ENCODE results near the gene EXOC1.

Gene EXOC1

DNA sequence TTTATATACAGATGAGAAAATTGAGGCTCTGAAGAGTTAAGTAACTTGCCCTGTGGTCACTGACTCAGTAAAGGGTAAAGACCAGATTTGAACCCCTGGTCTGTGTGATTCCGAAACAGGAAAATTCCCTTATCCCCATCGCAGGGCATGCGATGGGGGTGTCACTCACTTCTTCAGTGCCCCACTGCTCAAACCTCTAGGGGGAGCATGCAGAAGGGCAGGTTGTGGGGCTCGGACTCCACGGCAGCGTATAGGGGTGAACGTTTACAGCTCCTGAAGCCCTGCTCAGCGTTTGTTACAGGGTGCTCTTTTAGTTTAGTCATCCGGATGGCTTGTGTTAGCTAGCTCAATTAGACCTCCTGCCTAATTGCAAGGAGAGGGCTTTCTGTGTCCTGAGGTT, 3.7 kb upstream of the EXOC1 start:
- TF ChIP-seq, protein P1, sequence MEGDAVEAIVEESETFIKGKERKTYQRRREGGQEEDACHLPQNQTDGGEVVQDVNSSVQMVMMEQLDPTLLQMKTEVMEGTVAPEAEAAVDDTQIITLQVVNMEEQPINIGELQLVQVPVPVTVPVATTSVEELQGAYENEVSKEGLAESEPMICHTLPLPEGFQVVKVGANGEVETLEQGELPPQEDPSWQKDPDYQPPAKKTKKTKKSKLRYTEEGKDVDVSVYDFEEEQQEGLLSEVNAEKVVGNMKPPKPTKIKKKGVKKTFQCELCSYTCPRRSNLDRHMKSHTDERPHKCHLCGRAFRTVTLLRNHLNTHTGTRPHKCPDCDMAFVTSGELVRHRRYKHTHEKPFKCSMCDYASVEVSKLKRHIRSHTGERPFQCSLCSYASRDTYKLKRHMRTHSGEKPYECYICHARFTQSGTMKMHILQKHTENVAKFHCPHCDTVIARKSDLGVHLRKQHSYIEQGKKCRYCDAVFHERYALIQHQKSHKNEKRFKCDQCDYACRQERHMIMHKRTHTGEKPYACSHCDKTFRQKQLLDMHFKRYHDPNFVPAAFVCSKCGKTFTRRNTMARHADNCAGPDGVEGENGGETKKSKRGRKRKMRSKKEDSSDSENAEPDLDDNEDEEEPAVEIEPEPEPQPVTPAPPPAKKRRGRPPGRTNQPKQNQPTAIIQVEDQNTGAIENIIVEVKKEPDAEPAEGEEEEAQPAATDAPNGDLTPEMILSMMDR (IDR thresholded peaks at IDR 0.05; ENCODE audit: low read depth, low read length, poor library complexity, severe bottlenecking): no peak
- no peak for TF ChIP-seq EZH2phosphoT487 (IDR thresholded peaks at IDR 0.05; ENCODE audit: borderline replicate concordance, low read length)
- Histone ChIP-seq H3K4me1 (ENCODE audit: control insufficient read depth, low read length) (peaks cover 12% of the 10 kb centered on the region), H3K4me3 (ENCODE audit: low read length) (no peak overlapping the region), H3F3A (ENCODE audit: control insufficient read depth, insufficient read depth) (no peaks in the 10 kb centered on the region), H4K20me1 (ENCODE audit: control insufficient read depth, insufficient read depth, low read depth, low read length) (no peaks in the 10 kb centered on the region), H3K4me2 (ENCODE audit: low read length) (no peak overlapping the region), H3K9me3 (ENCODE audit: control insufficient read depth, insufficient read depth, low read length) (peaks cover 4% of the 10 kb centered on the region; the same call in 1 of the 2 replicates), H3K9me2 (replicated peaks; ENCODE audit: control insufficient read depth, low read length) (no peaks in the 10 kb centered on the region), H3K27me3 (ENCODE audit: control insufficient read depth, low read length) (no peaks in the 10 kb centered on the region), H3K27ac (ENCODE audit: low read depth, low read length) (no peak overlapping the region), H3K79me2 (ENCODE audit: control insufficient read depth, low read length) (peaks cover 12% of the 10 kb centered on the region), H3K36me3 (ENCODE audit: control insufficient read depth, low read length) (peaks cover 3% of the 10 kb centered on the region; the same call in 1 of the 2 replicates)

- peaks cover 26% of the 10 kb centered on the region for H3K4me1 ChIP-seq (ENCODE audit: control insufficient read depth, low read length)
- H3K9me3 ChIP-seq (ENCODE audit: control insufficient read depth, insufficient read depth, low read length): peaks cover 11% of the 10 kb centered on the region; the same call in 1 of the 2 replicates
- H3K27ac ChIP-seq (ENCODE audit: low read depth, low read length): no peak overlapping the region
- no peaks in the 10 kb centered on the region for H3F3A ChIP-seq (ENCODE audit: control insufficient read depth, insufficient read depth)
- H4K20me1 ChIP-seq (ENCODE audit: control insufficient read depth, insufficient read depth, low read depth, low read length): no peaks in the 10 kb centered on the region
- H3K4me2 ChIP-seq (ENCODE audit: low read length): no peak overlapping the region
- TF ChIP-seq EZH2phosphoT487 (IDR thresholded peaks at IDR 0.05; ENCODE audit: borderline replicate concordance, low read length): no peak
- TF ChIP-seq, protein P1 (IDR thresholded peaks at IDR 0.05; ENCODE audit: low read depth, low read length, poor library complexity, severe bottlenecking): no peak
- no peaks in the 10 kb centered on the region for H3K9me2 ChIP-seq (replicated peaks; ENCODE audit: control insufficient read depth, low read length)
- H3K36me3 ChIP-seq (ENCODE audit: control insufficient read depth, low read length): peaks cover 13% of the 10 kb centered on the region
- no peaks in the 10 kb centered on the region for H3K27me3 ChIP-seq (ENCODE audit: control insufficient read depth, low read length)
- H3K79me2 ChIP-seq (ENCODE audit: control insufficient read depth, low read length): peaks cover 33% of the 10 kb centered on the region
- no peak overlapping the region for H3K4me3 ChIP-seq (ENCODE audit: low read length)
These were observed 1.6 kb upstream of the EXOC1 start for GRCh38 chr4:55851885-55852284.

- Histone ChIP-seq H3K4me1 (ENCODE audit: control insufficient read depth, low read length) (peaks cover 33% of the 10 kb centered on the region), H4K20me1 (ENCODE audit: control insufficient read depth, insufficient read depth, low read depth, low read length) (no peaks in the 10 kb centered on the region), H3K4me2 (ENCODE audit: low read length) (peak overlapping the region; percentile 76), H3K36me3 (ENCODE audit: control insufficient read depth, low read length) (peaks cover 31% of the 10 kb centered on the region), H3K9me3 (ENCODE audit: control insufficient read depth, insufficient read depth, low read length) (peaks cover 17% of the 10 kb centered on the region; the same call in 1 of the 2 replicates), H3K9me2 (replicated peaks; ENCODE audit: control insufficient read depth, low read length) (no peaks in the 10 kb centered on the region), H3K27ac (ENCODE audit: low read depth, low read length) (peak overlapping the region; percentile 34), H3F3A (ENCODE audit: control insufficient read depth, insufficient read depth) (0 out of 2 replicates have a peak, but pooled peaks cover 2% of the 10 kb centered on the region), H3K27me3 (ENCODE audit: control insufficient read depth, low read length) (no peaks in the 10 kb centered on the region), H3K4me3 (ENCODE audit: low read length) (peak overlapping the region; percentile 96), H3K79me2 (ENCODE audit: control insufficient read depth, low read length) (peaks cover 52% of the 10 kb centered on the region)
- no peak for TF ChIP-seq EZH2phosphoT487 (IDR thresholded peaks at IDR 0.05; ENCODE audit: borderline replicate concordance, low read length)
- TF ChIP-seq, protein P1 (IDR thresholded peaks at IDR 0.05; ENCODE audit: low read depth, low read length, poor library complexity, severe bottlenecking): no peak
These were observed 681 bp downstream of the EXOC1 start for GRCh38 chr4:55854129-55854528.
